Stomach smooth muscle (tissue), 2 donors: Measurements from ENCODE around the gene SOX3.
A peak's percentile ranks its signal among the peaks of the same experiment; 100 is the strongest.

Experiments used
- H3K27ac ChIP-seq: one replicate; pipeline ENCODE4 v1.7.0; 2013; ENCODE audit warnings: mild to moderate bottlenecking, low read length, inconsistent platforms
- H3K27me3 ChIP-seq, 2 donors: one replicate each; pipeline ENCODE4 v1.7.0; 2013; ENCODE audit warnings: low read length in 2 of 2; ENCODE audit not compliant: insufficient read depth in 2 of 2, control insufficient read depth in 1 of 2
- H3K36me3 ChIP-seq, 2 donors: one replicate each; pipeline ENCODE4 v1.7.0; 2013; ENCODE audit warnings: low read length in 2 of 2; ENCODE audit not compliant: control insufficient read depth in 2 of 2, insufficient read depth in 2 of 2
- H3K4me1 ChIP-seq: one replicate; pipeline ENCODE4 v1.7.0; 2013; ENCODE audit warnings: low read length; ENCODE audit not compliant: control insufficient read depth, insufficient read depth
- H3K4me3 ChIP-seq, 2 donors: one replicate each; pipeline ENCODE4 v1.7.0; 2013; ENCODE audit warnings: low read length in 2 of 2
- H3K9ac ChIP-seq, 2 donors: one replicate each; pipeline ENCODE4 v1.7.0; 2013; ENCODE audit warnings: low read length in 2 of 2, mild to moderate bottlenecking in 1 of 2
- H3K9me3 ChIP-seq, 2 donors: one replicate each; pipeline ENCODE4 v1.7.0; 2013; ENCODE audit warnings: low read length in 2 of 2; ENCODE audit not compliant: control insufficient read depth in 2 of 2
- donor health status: healthy.
- donor health status: Pancreatic carcinoma.

Gene SOX3

GRCh38 chrX:140504371-140505324, at the start of gene SOX3:
TSS of gene SOX3 (minus strand) at chrX:140505069. CDS start at chrX:140505060, 9 bp downstream.
- Histone ChIP-seq H3K27ac (no peak within 1 kb of the TSS), H3K36me3 (no peaks in the 10 kb centered on the region), H3K27me3 (peaks cover 61 to 70% of the 10 kb centered on the region in 2 donors), H3K4me3 (peak within 1 kb of the TSS in 1 of 2 donors; percentile 61), H3K4me1 (peaks cover 14% of the 10 kb centered on the region), H3K9ac (no peak within 1 kb of the TSS), H3K9me3 (no peaks in the 10 kb centered on the region)

- no peaks in the 10 kb centered on the region for H3K36me3 ChIP-seq
- H3K9ac ChIP-seq = no peak overlapping the region
- peaks cover 0 to 12% of the 10 kb centered on the region in 2 donors for H3K27me3 ChIP-seq
Observed at GRCh38 chrX:140548985-140549384, 44.1 kb upstream of the SOX3 start.

GRCh38 chrX:140526171-140526570, 21.3 kb upstream of the SOX3 start:
- H3K4me3 ChIP-seq = no peak overlapping the region
- no peaks in the 10 kb centered on the region for H3K4me1 ChIP-seq
- H3K36me3 ChIP-seq = no peaks in the 10 kb centered on the region
- no peaks in the 10 kb centered on the region for H3K9me3 ChIP-seq
- H3K27me3 ChIP-seq = peaks cover 0 to 25% of the 10 kb centered on the region in 2 donors
- H3K9ac ChIP-seq = no peak overlapping the region
- no peak overlapping the region for H3K27ac ChIP-seq

More at GRCh38 chrX:140548985-140549384, 44.1 kb upstream of the SOX3 start:
- H3K9me3 ChIP-seq = no peaks in the 10 kb centered on the region
- no peak overlapping the region for H3K27ac ChIP-seq
- no peaks in the 10 kb centered on the region for H3K4me1 ChIP-seq
- H3K4me3 ChIP-seq = no peak overlapping the region

GRCh38 chrX:140525448-140525847, 20.6 kb upstream of the SOX3 start:
- H3K27ac ChIP-seq = no peak overlapping the region
- no peaks in the 10 kb centered on the region for H3K4me1 ChIP-seq
- no peak overlapping the region for H3K9ac ChIP-seq
- H3K9me3 ChIP-seq = no peaks in the 10 kb centered on the region
- H3K27me3 ChIP-seq = peaks cover 0 to 24% of the 10 kb centered on the region in 2 donors
- H3K36me3 ChIP-seq = no peaks in the 10 kb centered on the region
- H3K4me3 ChIP-seq = no peak overlapping the region

GRCh38 chrX:140524556-140524955, 19.7 kb upstream of the SOX3 start:
- H3K36me3 ChIP-seq = no peaks in the 10 kb centered on the region
- H3K27me3 ChIP-seq = peaks cover 0 to 19% of the 10 kb centered on the region in 2 donors
- H3K4me1 ChIP-seq = no peaks in the 10 kb centered on the region
- no peaks in the 10 kb centered on the region for H3K9me3 ChIP-seq
- H3K27ac ChIP-seq = no peak overlapping the region
- no peak overlapping the region for H3K4me3 ChIP-seq
- H3K9ac ChIP-seq = no peak overlapping the region

GRCh38 chrX:140521393-140521792, 16.5 kb upstream of the SOX3 start:
- Histone ChIP-seq H3K36me3 (no peaks in the 10 kb centered on the region), H3K9ac (no peak overlapping the region), H3K27me3 (peaks cover 0 to 17% of the 10 kb centered on the region in 2 donors), H3K27ac (no peak overlapping the region), H3K9me3 (no peaks in the 10 kb centered on the region), H3K4me1 (no peaks in the 10 kb centered on the region), H3K4me3 (no peak overlapping the region)

- H3K4me1 ChIP-seq = no peaks in the 10 kb centered on the region
- no peaks in the 10 kb centered on the region for H3K36me3 ChIP-seq
- no peaks in the 10 kb centered on the region for H3K9me3 ChIP-seq
- H3K4me3 ChIP-seq = no peak overlapping the region
- no peak overlapping the region for H3K27ac ChIP-seq
- no peak overlapping the region for H3K9ac ChIP-seq
- peaks cover 21 to 32% of the 10 kb centered on the region in 2 donors for H3K27me3 ChIP-seq
Observed at GRCh38 chrX:140514554-140514953, 9.7 kb upstream of the SOX3 start.

GRCh38 chrX:140510895-140511295, 6.0 kb upstream of the SOX3 start:
- peaks cover 56 to 61% of the 10 kb centered on the region in 2 donors for H3K27me3 ChIP-seq
- H3K4me1 ChIP-seq = peaks cover 3% of the 10 kb centered on the region
- H3K36me3 ChIP-seq = no peaks in the 10 kb centered on the region
- H3K9ac ChIP-seq = no peak overlapping the region
- H3K9me3 ChIP-seq = no peaks in the 10 kb centered on the region
- no peak overlapping the region for H3K4me3 ChIP-seq
- H3K27ac ChIP-seq = no peak overlapping the region

GRCh38 chrX:140510306-140510676, 5.4 kb upstream of the SOX3 start:
- Histone ChIP-seq H3K36me3 (no peaks in the 10 kb centered on the region), H3K4me3 (no peak overlapping the region), H3K9me3 (no peaks in the 10 kb centered on the region), H3K27ac (no peak overlapping the region), H3K27me3 (peaks cover 62 to 66% of the 10 kb centered on the region in 2 donors), H3K9ac (no peak overlapping the region), H3K4me1 (peaks cover 8% of the 10 kb centered on the region)

- Histone ChIP-seq H3K27ac (no peak overlapping the region), H3K9me3 (no peaks in the 10 kb centered on the region), H3K9ac (no peak overlapping the region), H3K36me3 (no peaks in the 10 kb centered on the region), H3K4me3 (no peak overlapping the region), H3K4me1 (peaks cover 9% of the 10 kb centered on the region), H3K27me3 (peaks cover 64 to 68% of the 10 kb centered on the region in 2 donors)
Observed at GRCh38 chrX:140509468-140510305, 4.8 kb upstream of the SOX3 start.
